Cortex of kidney (tissue), 1 donor: ENCODE data around the gene LNPK.
"Not testable (repeated sequence)": the region's sequence is repeated elsewhere in the genome, so short reads cannot be mapped to it uniquely, and the experiment has no call there.

Experiments used
- DNase-seq: peaks from one replicate; lab custom pipeline; 2025; lab: John Stamatoyannopoulos, UW

The LNPK gene

DNA sequence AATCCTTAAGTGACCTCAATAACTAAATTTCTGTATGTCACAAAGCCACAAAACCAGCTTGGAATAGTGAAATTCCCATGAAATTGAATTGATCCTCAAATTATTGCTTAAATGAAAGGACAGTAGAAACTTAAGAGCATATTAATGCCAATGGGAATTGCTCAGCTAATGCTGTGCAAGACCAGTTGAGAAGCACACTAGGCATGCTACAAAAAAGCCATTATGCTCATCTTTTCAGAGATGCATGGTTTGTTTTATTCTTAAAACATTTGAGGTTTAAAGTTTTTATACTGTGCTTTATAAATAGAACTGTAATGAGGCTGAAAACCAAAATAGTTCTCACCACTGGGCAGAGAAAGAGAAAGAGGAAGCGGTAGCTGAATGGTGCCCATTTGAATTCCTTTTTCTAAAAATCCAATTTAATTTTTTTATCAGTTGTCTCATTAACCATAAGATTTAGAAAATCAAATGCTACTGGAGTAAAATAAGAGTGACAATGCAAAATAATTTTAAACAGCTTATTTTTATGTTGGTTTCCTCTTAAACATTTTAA is 98.6 kb downstream of the LNPK start:
- DNase-seq = no peak

DNA sequence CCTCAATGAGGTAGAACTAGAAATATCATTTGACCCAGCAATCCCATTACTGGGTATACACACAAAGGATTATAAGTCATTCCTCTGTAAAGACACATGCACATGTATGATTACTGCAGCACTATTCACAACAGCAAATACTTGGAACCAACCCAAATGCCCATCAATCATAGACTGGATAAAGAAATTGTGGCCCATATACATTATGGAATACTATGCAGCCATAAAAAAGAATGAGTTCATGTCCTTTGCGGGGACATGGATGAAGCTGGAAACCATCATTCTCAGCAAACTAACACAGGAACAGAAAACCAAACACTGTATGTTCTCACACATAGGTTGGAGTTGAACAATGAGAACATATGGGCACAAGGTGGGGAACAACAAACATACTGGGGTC is 106.1 kb downstream of the LNPK start:
- DNase-seq = not testable (repeated sequence)

DNA sequence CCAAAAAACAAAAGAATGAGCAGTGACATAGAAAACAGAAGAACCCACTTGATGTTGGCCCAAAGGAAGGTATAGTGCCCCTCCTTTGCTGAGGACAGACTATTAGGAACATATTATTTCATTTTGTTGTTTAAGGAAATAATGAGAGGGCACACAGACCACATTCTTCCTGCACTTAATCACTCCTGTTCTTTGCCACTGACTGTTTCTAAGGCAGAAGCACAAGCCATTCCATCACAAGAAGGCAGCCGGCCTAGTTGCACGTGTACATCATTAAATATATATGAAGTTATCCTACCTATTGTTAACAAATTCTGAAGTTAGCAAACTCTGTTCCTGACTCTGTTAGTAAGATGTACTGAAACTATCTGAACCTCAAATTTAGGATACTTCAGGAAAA is 110.0 kb downstream of the LNPK start:
- DNase-seq = no peak

DNA sequence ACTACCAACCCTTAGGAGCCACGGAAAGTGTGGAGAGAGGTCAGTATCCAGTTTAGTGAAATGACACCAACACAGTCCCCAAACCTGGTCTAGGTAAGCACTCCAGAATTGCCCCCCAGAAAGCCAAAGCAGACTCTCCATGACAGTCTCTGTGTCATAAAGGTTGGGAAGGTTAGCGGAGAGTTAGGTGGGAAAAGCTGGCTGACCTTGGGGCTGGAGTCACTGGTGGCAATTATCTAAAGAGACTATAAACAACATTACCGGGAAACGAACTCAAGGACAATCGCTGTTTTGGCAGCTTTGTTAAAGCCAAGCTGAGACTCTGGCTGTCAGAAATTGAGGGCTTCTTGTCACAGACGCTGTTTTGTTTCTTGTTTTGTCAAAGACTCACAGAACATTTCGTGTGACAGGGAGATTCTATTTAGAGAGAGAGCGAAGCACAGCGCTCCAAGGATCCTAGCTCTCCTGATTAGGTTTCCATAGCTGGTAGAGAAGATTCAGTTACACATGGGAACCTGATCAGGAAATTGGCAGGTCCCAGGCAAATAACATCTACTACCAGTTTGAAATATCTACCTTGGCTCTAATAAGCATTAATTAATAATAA is 111.3 kb downstream of the LNPK start:
- no peak for DNase-seq

DNA sequence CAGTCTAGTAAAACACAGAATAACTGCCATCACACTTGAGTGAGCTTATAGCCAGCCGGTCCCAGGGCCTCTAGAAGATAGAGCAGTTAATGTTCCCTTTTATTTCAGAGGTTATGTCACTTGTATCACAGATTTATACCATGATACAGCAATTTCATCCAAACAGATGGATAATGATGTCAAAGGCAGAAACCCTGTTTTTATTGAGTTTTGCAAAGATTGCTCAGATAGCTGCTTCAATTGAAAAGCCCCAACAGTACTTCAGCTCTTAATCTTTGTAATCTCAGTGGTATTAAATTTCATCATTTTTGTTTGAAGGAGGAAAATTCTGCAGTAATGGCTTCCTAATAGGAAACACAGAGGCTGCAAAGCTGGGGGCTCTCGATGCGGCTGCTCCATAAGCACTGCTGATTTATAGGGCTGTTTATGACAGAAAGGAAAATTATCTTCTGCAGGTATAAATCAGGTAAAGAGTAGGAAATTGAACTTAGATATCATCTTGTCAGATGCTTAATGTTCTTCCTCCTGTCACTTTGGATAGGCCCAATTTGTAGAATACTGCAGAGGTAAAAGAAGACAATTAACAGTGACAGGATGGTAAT is 112.3 kb downstream of the LNPK start:
- no peak for DNase-seq

DNA sequence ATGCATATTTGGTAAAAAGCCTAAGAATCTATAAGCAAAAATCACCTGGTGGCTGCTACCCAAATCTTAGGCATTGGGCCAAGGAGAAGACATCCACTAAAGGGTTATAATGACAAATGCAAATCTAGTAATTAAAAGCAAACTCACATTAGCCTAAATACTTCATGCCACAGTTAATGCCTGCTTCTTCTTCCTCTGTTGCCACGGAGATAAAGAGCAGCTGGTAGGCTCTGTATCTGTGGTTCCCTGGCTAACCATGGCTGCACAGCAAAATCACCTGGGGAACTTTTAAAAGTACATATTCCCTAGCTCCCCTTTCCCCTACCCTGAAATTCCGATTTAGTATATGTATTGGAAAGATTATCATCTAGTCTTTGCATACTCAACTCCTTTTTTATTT is 114.3 kb downstream of the LNPK start:
- no peak for DNase-seq

DNA sequence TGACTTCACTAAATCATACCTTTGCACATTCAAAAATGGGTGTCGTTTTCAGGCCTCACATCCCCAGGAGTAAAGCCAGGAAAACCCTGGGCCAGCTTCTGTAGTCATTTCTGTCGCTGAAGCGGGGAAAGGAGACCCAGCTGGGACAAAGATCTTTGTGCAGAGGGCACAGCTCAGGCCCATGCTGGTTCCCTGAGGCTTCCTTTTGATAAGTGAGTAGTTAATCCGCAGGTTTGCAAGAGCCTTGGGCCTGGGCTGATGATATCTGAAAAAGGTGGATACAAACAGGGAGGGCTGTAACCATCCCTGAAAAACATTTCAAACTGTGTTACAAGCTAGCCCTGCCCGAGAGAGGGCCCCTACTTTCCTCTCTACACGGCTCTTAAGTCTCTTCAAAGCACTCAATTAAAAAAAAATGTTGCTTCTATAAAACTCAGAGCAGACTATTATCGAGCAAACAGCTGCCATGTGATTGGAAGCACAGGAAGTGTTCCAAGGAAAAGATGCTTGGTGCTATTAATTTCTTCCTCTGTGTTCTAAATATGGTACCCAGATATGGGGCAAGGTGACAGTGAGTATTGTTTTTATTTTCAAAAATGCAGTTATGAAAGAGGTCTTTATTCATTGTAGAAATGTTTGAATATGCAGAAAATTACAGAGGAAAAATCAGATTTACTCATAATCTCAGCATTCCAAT is 117.2 kb downstream of the LNPK start:
- no peak for DNase-seq

DNA sequence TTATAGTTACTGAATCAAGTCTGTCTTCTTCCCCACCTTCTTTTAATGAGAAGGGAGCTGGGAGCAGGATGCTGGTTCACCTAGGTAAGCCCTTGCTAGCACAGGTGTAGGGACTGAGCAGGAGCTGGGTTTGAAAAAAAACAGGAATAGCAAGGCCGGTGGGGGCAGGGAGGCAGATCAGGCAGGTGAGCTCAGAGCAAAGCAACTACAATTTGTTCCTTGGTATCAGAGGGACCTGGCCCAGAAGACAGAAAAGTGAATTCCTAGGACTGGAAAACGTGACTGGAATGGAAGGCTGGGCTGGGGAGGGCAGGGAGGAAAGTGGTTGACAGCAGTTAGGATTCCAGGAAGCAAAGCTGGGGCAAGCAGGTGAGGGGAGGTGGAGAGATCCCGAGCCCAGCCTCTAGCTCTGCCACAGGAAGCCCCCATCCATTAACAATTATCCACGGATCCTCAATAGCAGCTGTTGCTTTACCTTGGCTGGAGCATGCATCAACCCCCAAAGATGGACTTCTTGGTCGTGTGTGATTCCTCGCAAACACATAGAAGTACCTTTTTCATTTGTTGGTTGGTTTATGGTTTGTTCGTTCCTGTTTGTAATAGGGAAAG is 118.4 kb downstream of the LNPK start:
- DNase-seq = no peak

DNA sequence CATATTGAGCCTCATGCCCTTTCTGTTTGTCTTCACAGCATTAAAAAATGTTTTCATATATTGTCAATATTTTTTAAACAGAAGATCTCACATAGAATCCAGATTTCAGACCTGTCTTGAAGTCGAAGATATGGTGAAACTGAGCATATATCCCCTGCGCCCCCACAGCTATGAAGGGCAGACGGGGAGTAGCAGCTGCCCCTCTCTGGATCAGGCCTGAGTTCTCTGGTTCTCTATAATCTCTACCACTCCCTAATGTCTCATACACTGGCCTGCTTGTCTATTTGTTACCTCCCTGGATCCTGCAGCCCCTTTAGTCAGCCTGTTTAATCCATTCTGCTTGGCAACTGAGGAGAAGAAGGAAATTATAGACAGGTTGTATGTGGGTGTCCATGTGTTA is 122.4 kb downstream of the LNPK start:
- DNase-seq = no peak

DNA sequence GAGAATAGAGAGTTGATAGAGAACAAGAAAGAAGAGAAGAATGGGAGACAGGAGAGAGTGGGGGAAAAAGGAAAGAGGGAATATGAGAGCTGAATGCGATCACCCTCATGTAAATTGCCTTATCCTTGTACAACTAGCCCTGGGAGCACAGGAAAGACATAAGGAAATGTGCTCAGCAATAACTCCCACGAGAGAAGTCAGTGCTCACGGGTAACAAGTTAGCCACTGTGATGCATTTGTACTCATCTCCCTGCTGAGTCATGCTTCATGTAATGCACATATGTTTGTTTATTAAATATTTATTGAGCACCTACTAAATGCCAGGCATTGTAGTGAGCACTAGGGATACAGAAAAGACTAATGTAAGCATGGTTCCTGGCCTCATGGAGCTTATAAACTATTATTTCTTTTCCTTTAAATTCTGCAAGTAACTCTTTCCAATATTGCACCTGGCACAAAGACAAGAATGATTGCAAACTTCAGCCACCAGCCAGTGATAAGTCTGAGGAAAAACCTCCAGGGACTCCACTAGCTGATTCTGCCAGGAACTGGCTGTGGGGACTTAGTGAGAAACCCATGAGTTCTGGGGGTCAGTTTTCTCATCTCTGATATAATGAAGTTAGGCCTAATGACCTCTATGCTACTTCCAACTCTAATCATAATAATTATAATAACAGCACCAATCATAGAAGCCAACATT is 124.1 kb downstream of the LNPK start:
- no peak for DNase-seq

DNA sequence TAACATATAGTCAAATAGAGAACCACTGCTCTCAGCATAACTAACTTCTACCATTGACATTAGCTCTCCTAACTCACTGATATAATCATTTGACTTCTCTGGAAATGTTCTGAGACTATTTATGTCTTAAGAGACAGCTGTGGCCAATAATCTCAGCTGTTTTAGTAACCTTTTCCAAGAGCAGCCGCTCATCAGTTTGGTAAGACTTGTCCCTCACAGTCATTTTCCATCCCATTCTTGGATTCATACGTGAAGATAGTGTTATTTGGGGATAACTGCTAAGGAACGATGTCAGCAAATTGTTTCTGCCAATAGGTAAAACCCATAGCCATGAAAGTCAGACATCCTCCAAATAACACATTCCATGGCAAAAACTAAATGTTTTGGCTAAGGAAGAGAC is 127.8 kb downstream of the LNPK start:
- no peak for DNase-seq
